Fibroblast of skin of left biceps (primary cell): ENCODE data around the gene JMJD7.
A peak's percentile ranks its signal among the peaks of the same experiment; 100 is the strongest.

Experiments
- DNase-seq, 2 experiments: peaks; one replicate each; pipeline ENCODE4 v3.0.0-alpha.2; 2013; ENCODE audit warnings: low read depth in 2 of 2

JMJD7 gene

GRCh38 chr15:41801185-41801584 is 26.7 kb upstream of the JMJD7 start:
- DNase-seq, result no peak

- DNase-seq, result no peak
Observed at GRCh38 chr15:41801850-41802455, 25.9 kb upstream of the JMJD7 start.

- no peak for DNase-seq
Observed at GRCh38 chr15:41804361-41804760, 23.5 kb upstream of the JMJD7 start.

GRCh38 chr15:41804916-41805666 is 22.8 kb upstream of the JMJD7 start:
- DNase-seq, result no peak

- no peak for DNase-seq
Observed at GRCh38 chr15:41805711-41806110, 22.2 kb upstream of the JMJD7 start.

- DNase-seq, result no peak
Observed at GRCh38 chr15:41806291-41807181, 21.4 kb upstream of the JMJD7 start.

GRCh38 chr15:41809121-41809520 is 18.8 kb upstream of the JMJD7 start:
- DNase-seq, result no peak

- no peak for DNase-seq
Observed at GRCh38 chr15:41809526-41810220, 18.2 kb upstream of the JMJD7 start.

GRCh38 chr15:41810651-41811431 is 17.1 kb upstream of the JMJD7 start:
- DNase-seq, result no peak

- peak in 1 of 2 experiments; percentile 41 for DNase-seq
Observed at GRCh38 chr15:41811432-41812195, 16.3 kb upstream of the JMJD7 start.

- DNase-seq, result no peak
Observed at GRCh38 chr15:41812820-41813375, 15.0 kb upstream of the JMJD7 start.

- no peak for DNase-seq
Observed at GRCh38 chr15:41813426-41813825, 14.5 kb upstream of the JMJD7 start.

- no peak for DNase-seq
Observed at GRCh38 chr15:41814534-41814933, 13.4 kb upstream of the JMJD7 start.

GRCh38 chr15:41816788-41817187 is 11.1 kb upstream of the JMJD7 start:
- DNase-seq, result no peak

- no peak for DNase-seq
Observed at GRCh38 chr15:41817327-41817726, 10.6 kb upstream of the JMJD7 start.

GRCh38 chr15:41817781-41818180 is 10.1 kb upstream of the JMJD7 start:
- no peak for DNase-seq

- no peak for DNase-seq
Observed at GRCh38 chr15:41819455-41820050, 8.3 kb upstream of the JMJD7 start.

- DNase-seq, result no peak
Observed at GRCh38 chr15:41820791-41821423, 7.0 kb upstream of the JMJD7 start.

- no peak for DNase-seq
Observed at GRCh38 chr15:41821831-41822230, 6.1 kb upstream of the JMJD7 start.
